RWPE1 (cell line): Measurements from ENCODE around the gene CHST11.
A peak's percentile ranks its signal among the peaks of the same experiment; 100 is the strongest.

Source experiments
- CTCF ChIA-PET: fragments of 350-600 bp; sonication (Branson Sonifier 250); formaldehyde crosslinking; extraction: SDS; loops from one replicate; lab custom pipeline; 2021; lab: Yijun Ruan, JAX
- POLR2A ChIA-PET: fragments of 400-600 bp; formaldehyde crosslinking; extraction: SDS; loops from one replicate; lab custom pipeline; 2020; ENCODE audit warnings: antibody characterized with exemption; ENCODE audit not compliant: low non-redundant PET; lab: Yijun Ruan, JAX
- DNase-seq: peaks from one replicate; pipeline ENCODE4 v3.0.0; 2012; ENCODE audit warnings: low spot score
- H3K27ac ChIP-seq: fragments of 450-650 bp; 2 replicates; pipeline ENCODE4 v1.5.1; 2017
- CTCF ChIP-seq: fragments of 450-650 bp; conservative IDR thresholded peaks from 2 replicates; pipeline ENCODE4 v1.5.1; 2017; ENCODE audit warnings: low read depth, mild to moderate bottlenecking

The CHST11 gene

GRCh38 chr12:104750061-104750460 lies 293.3 kb downstream of the CHST11 start:
- no peak overlapping the region for H3K27ac ChIP-seq
- POLR2A ChIA-PET: no interaction called here
- peak; percentile 11 for DNase-seq
- CTCF ChIA-PET: interaction anchor here (0.8 kb wide), 1 partner anchor 1062 kb away, joined by 4 read pairs; no protein-coding TSS in a partner anchor
- TF ChIP-seq CTCF: no peak

- ChIA-PET POLR2A (no interaction called here), CTCF (interaction anchor here (0.6 kb wide), 1 partner anchor 12 kb away, joined by 3 read pairs; no protein-coding TSS in a partner anchor)
- DNase-seq: no peak
- no peak for TF ChIP-seq CTCF
- no peak overlapping the region for H3K27ac ChIP-seq
These were observed 294.4 kb downstream of the CHST11 start for GRCh38 chr12:104751120-104751519.

- ChIA-PET CTCF (interaction anchor here (0.6 kb wide), 1 partner anchor 12 kb away, joined by 3 read pairs; no protein-coding TSS in a partner anchor), POLR2A (no interaction called here)
- no peak overlapping the region for H3K27ac ChIP-seq
- no peak for TF ChIP-seq CTCF
- no peak for DNase-seq
These were observed 294.8 kb downstream of the CHST11 start for GRCh38 chr12:104751594-104751993.

- H3K27ac ChIP-seq: no peak overlapping the region
- ChIA-PET POLR2A (no interaction called here), CTCF (no interaction called here)
- no peak for TF ChIP-seq CTCF
- DNase-seq: no peak
These were observed 295.3 kb downstream of the CHST11 start for GRCh38 chr12:104752016-104752415.

GRCh38 chr12:104752881-104753280 lies 296.1 kb downstream of the CHST11 start:
- CTCF ChIA-PET: no interaction called here
- POLR2A ChIA-PET: no interaction called here
- TF ChIP-seq CTCF: no peak

GRCh38 chr12:104756901-104757300 lies 300.2 kb downstream of the CHST11 start:
- no peak for TF ChIP-seq CTCF
- POLR2A ChIA-PET: no interaction called here
- CTCF ChIA-PET: no interaction called here
- H3K27ac ChIP-seq: no peak overlapping the region
- no peak for DNase-seq

More at GRCh38 chr12:104752881-104753280, 296.1 kb downstream of the CHST11 start:
- no peak overlapping the region for H3K27ac ChIP-seq
- no peak for DNase-seq
